ENCODE results near the gene TMC8.
"Not testable (repeated sequence)": the region's sequence is repeated elsewhere in the genome, so short reads cannot be mapped to it uniquely, and the experiment has no call there.

GRCh38 chr17:78082355-78082872, 48.2 kb upstream of the TMC8 start:
- not testable (repeated sequence) for TF ChIP-seq CTCF, POLR2A (IDR thresholded peaks at IDR 0.05)

Data from Peyer's patch (tissue), 4 donors.